ENCODE measurements around the gene FAU. TPM values are rescaled to one million over a fixed set of nuclear protein-coding genes. Genes with fewer than 3 reads are reported as not detected.
A peak's percentile ranks its signal among the peaks of the same experiment; 100 is the strongest.

The FAU gene
- total and polyA plus RNA-seq, 2 of the 13 experiments (the other 11 are each of a cell fraction or from before 2014, with no cell fraction given) = 374 to 869 TPM

GRCh38 chr11:65169164-65169641, 47.3 kb upstream of the FAU start (continued):
- TF ChIP-seq POLR2AphosphoS2 (IDR thresholded peaks at IDR 0.05; ENCODE audit: low read depth, low read length) (no peak), E2F1 (CRISPR knock-in tag; IDR thresholded peaks at IDR 0.05) (no peak), ZNF841 (CRISPR knock-in tag; IDR thresholded peaks at IDR 0.05; ENCODE audit: borderline replicate concordance) (no peak), ZBTB7B (CRISPR knock-in tag; IDR thresholded peaks at IDR 0.05) (no peak), KAT2B (IDR thresholded peaks at IDR 0.05; ENCODE audit: borderline replicate concordance, low read depth, low read length) (no peak), ZBTB38 (CRISPR knock-in tag; IDR thresholded peaks at IDR 0.05) (peak; percentile 85), ZMYM3 (CRISPR knock-in tag; IDR thresholded peaks at IDR 0.05) (0 out of 2 replicates have a peak, but pooled peaks have one; percentile 24), MTF1 (CRISPR knock-in tag; IDR thresholded peaks at IDR 0.05) (no peak), ZNF766 (CRISPR knock-in tag; IDR thresholded peaks at IDR 0.05; ENCODE audit: borderline replicate concordance) (no peak), TBL1XR1 (IDR thresholded peaks at IDR 0.05; ENCODE audit: borderline replicate concordance, low read length, partially characterized antibody) (no peak), KDM5A (IDR thresholded peaks at IDR 0.05; ENCODE audit: borderline replicate concordance, low read length) (no peak), HIVEP1 (CRISPR knock-in tag; IDR thresholded peaks at IDR 0.05) (no peak), TFAP4 (IDR thresholded peaks at IDR 0.05; ENCODE audit: borderline replicate concordance, low read depth) (peak; percentile 51; the same call in 1 of the 2 replicates), ZNF891 (CRISPR knock-in tag; IDR thresholded peaks at IDR 0.05) (no peak), ZNF687 (CRISPR knock-in tag; IDR thresholded peaks at IDR 0.05) (peak; percentile 53), ZBTB49 (CRISPR knock-in tag; IDR thresholded peaks at IDR 0.05; ENCODE audit: borderline replicate concordance) (no peak), MEF2D (CRISPR knock-in tag; IDR thresholded peaks at IDR 0.05) (no peak), KDM3A (CRISPR knock-in tag; IDR thresholded peaks at IDR 0.05; ENCODE audit: low read depth) (no peak), ZNF558 (CRISPR knock-in tag; IDR thresholded peaks at IDR 0.05; ENCODE audit: borderline replicate concordance) (no peak), NAIF1 (CRISPR knock-in tag; IDR thresholded peaks at IDR 0.05; ENCODE audit: borderline replicate concordance) (no peak), ZNF557 (CRISPR knock-in tag; IDR thresholded peaks at IDR 0.05) (no peak), PHF8 (CRISPR knock-in tag; IDR thresholded peaks at IDR 0.05) (no peak), RBAK (CRISPR knock-in tag; IDR thresholded peaks at IDR 0.05) (no peak)

Measured in HepG2 (cell line).